Esophagus squamous epithelium (tissue), 5 donors: ENCODE results near the gene NSA2. TPM values are rescaled to one million over a fixed set of nuclear protein-coding genes. Genes with fewer than 3 reads are reported as not detected.
"Not testable (repeated sequence)": the region's sequence is repeated elsewhere in the genome, so short reads cannot be mapped to it uniquely, and the experiment has no call there.

Experiments used
- DNase-seq: peaks from one replicate; lab custom pipeline; 2025; lab: John Stamatoyannopoulos, UW
- H3K27ac ChIP-seq, 4 donors: fragments of 200-600 bp; sonication (generic); one replicate each; pipeline ENCODE4 v1.5.1; 2016 to 2019; ENCODE audit warnings: mild to moderate bottlenecking in 1 of 4
- H3K27me3 ChIP-seq, 4 donors: fragments of 200-600 bp; sonication (generic); 1 replicate in 3 of 4; 2 replicates in 1 of 4; pipeline versions ENCODE4 v1.5.1 to v1.6.0; 2017 to 2021; ENCODE audit warnings: antibody characterized with exemption in 1 of 4
- H3K36me3 ChIP-seq, 3 donors: fragments of 200-600 bp; sonication (generic); one replicate each; pipeline ENCODE4 v1.5.1; 2016 to 2019
- H3K4me1 ChIP-seq, 3 donors: fragments of 200-600 bp; sonication (generic); one replicate each; pipeline ENCODE4 v1.5.1; 2017 to 2019
- H3K4me3 ChIP-seq, 4 donors: fragments of 200-600 bp; sonication (generic); 1 replicate in 3 of 4; 2 replicates in 1 of 4; pipeline ENCODE4 v1.5.1; 2016 to 2019; ENCODE audit warnings: mild to moderate bottlenecking in 2 of 4, moderate library complexity in 1 of 4
- H3K9me3 ChIP-seq, 3 donors: fragments of 200-600 bp; sonication (generic); one replicate each; pipeline ENCODE4 v1.5.1; 2016 to 2019
- CTCF ChIP-seq, 6 experiments: fragments of 450-650 bp in 4 of 6; fragments of 200-600 bp in 2 of 6; sonication (generic) in 2 of 6; IDR thresholded peaks; one replicate each; pipeline ENCODE4 v1.5.1; 2016 to 2019; ENCODE audit warnings: antibody characterized with exemption in 6 of 6, mild to moderate bottlenecking in 4 of 6, moderate library complexity in 4 of 6
- POLR2A ChIP-seq, 4 donors: fragments of 450-650 bp; IDR thresholded peaks; one replicate each; pipeline ENCODE4 v1.6.1; 2017; ENCODE audit warnings: antibody characterized with exemption in 4 of 4, mild to moderate bottlenecking in 4 of 4, moderate library complexity in 3 of 4
- WGBS, 2 donors: methylation state at CpG; one replicate each; pipeline ENCODE4 v1.1.5; 2018; 5-methylcytosine and 5-hydroxymethylcytosine counted together
- intact Hi-C: fragments of 100-400 bp; cut with DNase I; formaldehyde crosslinking; loops from one replicate; pipeline ENCODE4 v1.15.0; 2022
- total RNA-seq, 4 donors: library from RNA; depleted of rRNA; stranded (reverse); fragments of >200 nt; gene quantifications; one replicate each; pipeline ENCODE4 v1.1.0, GENCODE V29; 2016
- donor health status: DM: yes; HTN: yes; CAD: no.

Gene NSA2
- total RNA-seq, 4 donors from 2014 or later, result 49.8 to 119 (median 82.7) TPM

GRCh38 chr5:74786851-74787250 lies 19.8 kb downstream of the NSA2 start:
- TF ChIP-seq POLR2A (IDR thresholded peaks at IDR 0.05), result no peak
- no peak for TF ChIP-seq CTCF (IDR thresholded peaks at IDR 0.05)
- no peaks in the 10 kb centered on the region for H3K36me3 ChIP-seq
- no peak overlapping the region for H3K4me3 ChIP-seq
- intact Hi-C loops, result loop anchor here (10.0 kb wide), 1 partner anchor 128 kb away; no protein-coding TSS in a partner anchor
- H3K9me3 ChIP-seq, result no peaks in the 10 kb centered on the region
- WGBS, 2 donors, result 91 to 93% methylated on average over 3 to 6 of the region's 6 CpGs
- no peak overlapping the region for H3K27ac ChIP-seq
- H3K4me1 ChIP-seq, result no peaks in the 10 kb centered on the region
- DNase-seq, result no peak
- H3K27me3 ChIP-seq, result no peaks in the 10 kb centered on the region

- intact Hi-C loops, result loop anchor here (10.0 kb wide), 1 partner anchor 127 kb away; no protein-coding TSS in a partner anchor
- TF ChIP-seq CTCF (IDR thresholded peaks at IDR 0.05), result no peak
- no peak for TF ChIP-seq POLR2A (IDR thresholded peaks at IDR 0.05)
- Histone ChIP-seq H3K4me1 (no peaks in the 10 kb centered on the region), H3K4me3 (no peak overlapping the region), H3K27me3 (no peaks in the 10 kb centered on the region), H3K9me3 (no peaks in the 10 kb centered on the region), H3K27ac (no peak overlapping the region), H3K36me3 (no peaks in the 10 kb centered on the region)
- 84 to 94% methylated on average over 6 of the region's 6 CpGs for WGBS, 2 donors
- DNase-seq, result no peak
Measured at GRCh38 chr5:74787424-74787823, 20.4 kb downstream of the NSA2 start.

GRCh38 chr5:74791669-74792068 lies 24.6 kb downstream of the NSA2 start:
- 77 to 81% methylated on average over 3 of the region's 3 CpGs for WGBS, 2 donors
- H3K4me1 ChIP-seq, H3K27ac ChIP-seq, DNase-seq, H3K4me3 ChIP-seq, H3K9me3 ChIP-seq, H3K27me3 ChIP-seq, H3K36me3 ChIP-seq, intact Hi-C loops: not testable (repeated sequence)

GRCh38 chr5:74798977-74799911 lies 32.2 kb downstream of the NSA2 start:
- Histone ChIP-seq H3K27me3 (no peaks in the 10 kb centered on the region), H3K4me3 (no peak overlapping the region), H3K9me3 (no peaks in the 10 kb centered on the region), H3K36me3 (no peaks in the 10 kb centered on the region), H3K4me1 (no peaks in the 10 kb centered on the region), H3K27ac (no peak overlapping the region)
- WGBS, 2 donors, result 89 to 92% methylated on average over 15 to 16 of the region's 21 CpGs
- intact Hi-C loops, result no loop called here
- TF ChIP-seq CTCF (IDR thresholded peaks at IDR 0.05) (no peak), POLR2A (IDR thresholded peaks at IDR 0.05) (no peak)
- DNase-seq, result no peak

- Histone ChIP-seq H3K36me3 (no peaks in the 10 kb centered on the region), H3K4me3 (no peak overlapping the region), H3K9me3 (no peaks in the 10 kb centered on the region), H3K4me1 (no peaks in the 10 kb centered on the region), H3K27me3 (no peaks in the 10 kb centered on the region), H3K27ac (no peak overlapping the region)
- intact Hi-C loops, result no loop called here
- TF ChIP-seq CTCF (IDR thresholded peaks at IDR 0.05) (no peak), POLR2A (IDR thresholded peaks at IDR 0.05) (no peak)
- DNase-seq, result no peak
- 76 to 78% methylated on average over 3 of the region's 3 CpGs for WGBS, 2 donors
Measured at GRCh38 chr5:74801197-74801596, 34.1 kb downstream of the NSA2 start.
